ENCODE measurements around the gene PLCL1.

PLCL1 gene

GRCh38 chr2:197972587-197972986, 168.2 kb downstream of the PLCL1 start:
- no peak for DNase-seq (ENCODE audit: low read depth, low spot score)
- no peak overlapping the region for H3K4me3 ChIP-seq (ENCODE audit: low read length)

GRCh38 chr2:197973772-197974171, 169.4 kb downstream of the PLCL1 start:
- DNase-seq (ENCODE audit: low read depth, low spot score), result no peak
- no peak overlapping the region for H3K4me3 ChIP-seq (ENCODE audit: low read length)

GRCh38 chr2:197975931-197976519, 171.6 kb downstream of the PLCL1 start:
- no peak overlapping the region for H3K4me3 ChIP-seq (ENCODE audit: low read length)
- DNase-seq (ENCODE audit: low read depth, low spot score), result no peak

GRCh38 chr2:197978971-197979370, 174.6 kb downstream of the PLCL1 start:
- no peak for DNase-seq (ENCODE audit: low read depth, low spot score)
- no peak overlapping the region for H3K4me3 ChIP-seq (ENCODE audit: low read length)

- no peak overlapping the region for H3K4me3 ChIP-seq (ENCODE audit: low read length)
- no peak for DNase-seq (ENCODE audit: low read depth, low spot score)
Observed at GRCh38 chr2:197982565-197982964, 178.2 kb downstream of the PLCL1 start.

- no peak overlapping the region for H3K4me3 ChIP-seq (ENCODE audit: low read length)
- no peak for DNase-seq (ENCODE audit: low read depth, low spot score)
Observed at GRCh38 chr2:197985029-197985638, 180.7 kb downstream of the PLCL1 start.

- no peak for DNase-seq (ENCODE audit: low read depth, low spot score)
- H3K4me3 ChIP-seq (ENCODE audit: low read length), result no peak overlapping the region
Observed at GRCh38 chr2:197986977-197987376, 182.6 kb downstream of the PLCL1 start.

GRCh38 chr2:197990356-197990755, 186.0 kb downstream of the PLCL1 start:
- H3K4me3 ChIP-seq (ENCODE audit: low read length), result no peak overlapping the region
- no peak for DNase-seq (ENCODE audit: low read depth, low spot score)

GRCh38 chr2:197992482-197993133, 188.2 kb downstream of the PLCL1 start:
- DNase-seq (ENCODE audit: low read depth, low spot score), result no peak
- no peak overlapping the region for H3K4me3 ChIP-seq (ENCODE audit: low read length)

GRCh38 chr2:197993363-197993762, 189.0 kb downstream of the PLCL1 start:
- DNase-seq (ENCODE audit: low read depth, low spot score), result no peak
- H3K4me3 ChIP-seq (ENCODE audit: low read length), result no peak overlapping the region

GRCh38 chr2:197993830-197994229, 189.4 kb downstream of the PLCL1 start:
- DNase-seq (ENCODE audit: low read depth, low spot score), result no peak
- no peak overlapping the region for H3K4me3 ChIP-seq (ENCODE audit: low read length)

GRCh38 chr2:197994751-197995150, 190.4 kb downstream of the PLCL1 start:
- DNase-seq (ENCODE audit: low read depth, low spot score), result no peak

GRCh38 chr2:197996583-197996982, 192.2 kb downstream of the PLCL1 start:
- DNase-seq (ENCODE audit: low read depth, low spot score), result no peak

More at GRCh38 chr2:197994751-197995150, 190.4 kb downstream of the PLCL1 start:
- no peak overlapping the region for H3K4me3 ChIP-seq (ENCODE audit: low read length)

GRCh38 chr2:197997083-197997541, 192.7 kb downstream of the PLCL1 start:
- no peak for DNase-seq (ENCODE audit: low read depth, low spot score)
- no peak overlapping the region for H3K4me3 ChIP-seq (ENCODE audit: low read length)

More at GRCh38 chr2:197996583-197996982, 192.2 kb downstream of the PLCL1 start:
- H3K4me3 ChIP-seq (ENCODE audit: low read length), result no peak overlapping the region

- H3K4me3 ChIP-seq (ENCODE audit: low read length), result no peak overlapping the region
- DNase-seq (ENCODE audit: low read depth, low spot score), result no peak
Observed at GRCh38 chr2:197998702-197999101, 194.3 kb downstream of the PLCL1 start.

- DNase-seq (ENCODE audit: low read depth, low spot score), result no peak
- no peak overlapping the region for H3K4me3 ChIP-seq (ENCODE audit: low read length)
Observed at GRCh38 chr2:198000417-198000816, 196.0 kb downstream of the PLCL1 start.

GRCh38 chr2:198004173-198004572, 199.8 kb downstream of the PLCL1 start:
- H3K4me3 ChIP-seq (ENCODE audit: low read length), result no peak overlapping the region
- no peak for DNase-seq (ENCODE audit: low read depth, low spot score)

GRCh38 chr2:198004921-198005829, 200.8 kb downstream of the PLCL1 start:
- H3K4me3 ChIP-seq (ENCODE audit: low read length), result no peak overlapping the region
- no peak for DNase-seq (ENCODE audit: low read depth, low spot score)

- no peak for DNase-seq (ENCODE audit: low read depth, low spot score)
- no peak overlapping the region for H3K4me3 ChIP-seq (ENCODE audit: low read length)
Observed at GRCh38 chr2:198006733-198007132, 202.3 kb downstream of the PLCL1 start.

- H3K4me3 ChIP-seq (ENCODE audit: low read length), result no peak overlapping the region
- DNase-seq (ENCODE audit: low read depth, low spot score), result no peak
Observed at GRCh38 chr2:198008230-198008629, 203.8 kb downstream of the PLCL1 start.
